WERI-Rb-1 (cell line): ENCODE measurements around the gene IMMP2L.
"Not testable (repeated sequence)": the region's sequence is repeated elsewhere in the genome, so short reads cannot be mapped to it uniquely, and the experiment has no call there.

Source experiments
- DNase-seq: peaks from one replicate; pipeline ENCODE4 v3.0.0-alpha.2; 2020
- H3K27ac ChIP-seq: fragments of 250-450 bp; sonication (Bioruptor Pico); 2 replicates; pipeline ENCODE4 v1.5.1; 2020; ENCODE audit warnings: mild to moderate bottlenecking, moderate library complexity
- H3K27me3 ChIP-seq: fragments of 250-450 bp; sonication (Bioruptor Pico); 2 replicates; pipeline ENCODE4 v1.5.1; 2021; ENCODE audit warnings: mild to moderate bottlenecking, low read depth, moderate library complexity; ENCODE audit not compliant: insufficient read depth, severe bottlenecking
- H3K36me3 ChIP-seq: fragments of 250-450 bp; sonication (Bioruptor Pico); 2 replicates; pipeline ENCODE4 v1.5.1; 2020; ENCODE audit warnings: mild to moderate bottlenecking, moderate library complexity
- H3K4me3 ChIP-seq: 2 replicates; pipeline ENCODE4 v1.5.1; 2011; ENCODE audit warnings: low read depth, mild to moderate bottlenecking, control low read depth, low read length
- H3K9me3 ChIP-seq: fragments of 250-450 bp; sonication (Bioruptor Pico); 2 replicates; pipeline ENCODE4 v1.5.1; 2021; ENCODE audit warnings: mild to moderate bottlenecking, moderate library complexity; ENCODE audit not compliant: severe bottlenecking
- CTCF ChIP-seq: IDR thresholded peaks from 2 replicates; pipeline ENCODE4 v1.5.1; 2011; ENCODE audit warnings: low read depth, mild to moderate bottlenecking, control low read depth, inconsistent platforms, low read length

The IMMP2L gene

DNA sequence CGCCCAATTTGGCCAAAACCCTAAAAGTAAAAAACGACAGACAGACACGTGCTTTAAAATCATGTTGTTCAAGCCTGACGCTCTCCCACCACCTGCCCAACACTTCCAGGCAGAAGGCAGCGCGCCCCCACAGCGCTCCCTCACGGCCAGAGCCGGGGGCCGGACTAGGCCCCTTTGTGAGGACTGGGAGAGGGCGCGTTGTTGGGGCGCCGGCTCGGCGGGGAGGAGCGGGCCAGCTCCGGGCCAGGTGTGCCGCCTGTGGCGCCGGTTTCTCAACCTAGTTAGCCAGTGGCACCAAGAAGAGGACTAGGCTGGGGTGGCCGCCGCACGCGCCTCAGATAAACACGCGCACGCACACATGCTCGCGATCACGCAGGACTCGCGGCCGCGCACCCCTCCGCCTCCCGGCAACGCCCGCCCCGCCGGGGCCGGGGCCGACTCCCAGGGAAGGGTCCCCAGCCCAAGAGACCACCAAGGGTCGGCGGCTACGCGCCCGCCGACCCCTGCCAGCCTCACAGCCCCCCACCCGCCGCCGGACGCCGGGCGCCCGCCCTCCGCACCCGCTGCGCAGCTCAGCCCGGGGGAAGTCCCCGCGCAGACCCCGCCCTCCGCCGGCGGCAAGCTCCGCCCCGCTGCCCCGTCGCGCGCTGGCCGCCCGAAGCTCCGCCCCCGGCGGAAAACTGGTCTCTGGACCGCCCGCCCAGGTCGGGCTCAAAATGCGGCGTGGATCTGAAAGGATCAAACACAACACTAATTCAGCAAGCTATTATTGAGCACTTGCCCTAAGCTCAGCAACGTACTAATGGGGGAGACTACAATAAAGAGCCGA lies at the start of gene IMMP2L:
TSS of gene IMMP2L (minus strand) at position 589 of the 829 bp plus-strand sequence.
- Histone ChIP-seq H3K36me3 (peaks cover 5% of the 10 kb centered on the region; the same call in 1 of the 2 replicates), H3K4me3 (peak within 1 kb of the TSS; percentile 68), H3K27ac (peak within 1 kb of the TSS; percentile 94), H3K27me3 (no peaks in the 10 kb centered on the region), H3K9me3 (no peaks in the 10 kb centered on the region)
- DNase-seq = peak; percentile 89
- peak; percentile 52 for TF ChIP-seq CTCF

DNA sequence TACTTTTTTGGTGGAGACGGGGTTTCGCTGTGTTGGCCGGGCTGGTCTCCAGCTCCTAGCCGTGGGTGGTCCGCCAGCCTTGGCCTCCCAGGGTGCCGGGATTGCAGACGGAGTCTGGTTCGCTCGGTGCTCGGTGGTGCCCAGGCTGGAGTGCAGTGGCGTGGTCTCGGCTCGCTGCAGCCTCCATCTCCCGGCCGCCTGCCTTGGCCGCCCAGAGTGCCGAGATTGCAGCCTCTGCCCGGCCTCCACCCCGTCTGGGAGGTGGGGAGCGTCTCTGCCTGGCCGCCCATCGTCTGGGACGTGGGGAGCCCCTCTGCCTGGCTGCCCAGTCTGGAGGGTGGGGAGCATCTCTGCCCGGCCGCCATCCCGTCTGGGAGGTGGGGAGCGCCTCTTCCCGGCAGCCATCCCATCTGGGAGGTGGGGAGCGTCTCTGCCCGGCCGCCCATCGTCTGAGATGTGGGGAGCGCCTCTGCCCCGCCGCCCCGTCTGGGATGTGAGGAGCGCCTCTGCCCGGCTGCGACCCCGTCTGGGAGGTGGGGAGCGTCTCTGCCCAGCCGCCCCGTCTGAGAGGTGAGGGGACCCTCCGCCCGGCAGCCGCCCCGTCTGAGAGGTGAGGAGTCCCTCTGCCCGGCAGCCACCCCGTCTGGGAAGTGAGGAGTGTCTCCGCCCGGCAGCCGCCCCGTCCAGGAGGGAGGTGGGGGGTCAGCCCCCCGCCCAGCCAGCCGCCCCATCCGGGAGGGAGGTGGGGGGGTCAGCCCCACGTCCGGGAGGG lies 47.4 kb upstream of the IMMP2L start:
- not testable (repeated sequence) for H3K9me3 ChIP-seq, H3K27me3 ChIP-seq, H3K27ac ChIP-seq, H3K4me3 ChIP-seq, DNase-seq, H3K36me3 ChIP-seq

DNA sequence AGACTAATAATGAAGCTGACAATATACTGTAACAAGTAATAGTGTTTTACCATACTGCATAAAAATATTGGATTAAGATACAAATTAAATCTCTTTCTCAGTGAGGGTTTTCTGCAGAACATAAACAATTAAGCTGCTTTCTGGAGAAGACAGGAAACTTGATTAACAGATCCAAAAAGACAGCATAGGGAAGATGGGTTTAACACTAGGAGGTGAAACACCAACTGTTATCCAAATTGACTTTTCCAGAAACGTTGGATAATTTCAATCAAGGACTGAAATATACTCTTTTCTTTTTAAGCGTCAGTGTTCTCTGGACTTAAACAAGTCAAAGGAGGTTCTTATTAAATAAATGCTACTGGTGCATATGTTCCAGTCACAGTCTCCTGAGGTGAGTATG lies 45.3 kb upstream of the IMMP2L start:
- no peak for DNase-seq
- TF ChIP-seq CTCF = no peak
- H3K36me3 ChIP-seq = no peaks in the 10 kb centered on the region
- no peaks in the 10 kb centered on the region for H3K27me3 ChIP-seq
- no peak overlapping the region for H3K4me3 ChIP-seq
- H3K9me3 ChIP-seq = no peaks in the 10 kb centered on the region
- H3K27ac ChIP-seq = no peak overlapping the region

DNA sequence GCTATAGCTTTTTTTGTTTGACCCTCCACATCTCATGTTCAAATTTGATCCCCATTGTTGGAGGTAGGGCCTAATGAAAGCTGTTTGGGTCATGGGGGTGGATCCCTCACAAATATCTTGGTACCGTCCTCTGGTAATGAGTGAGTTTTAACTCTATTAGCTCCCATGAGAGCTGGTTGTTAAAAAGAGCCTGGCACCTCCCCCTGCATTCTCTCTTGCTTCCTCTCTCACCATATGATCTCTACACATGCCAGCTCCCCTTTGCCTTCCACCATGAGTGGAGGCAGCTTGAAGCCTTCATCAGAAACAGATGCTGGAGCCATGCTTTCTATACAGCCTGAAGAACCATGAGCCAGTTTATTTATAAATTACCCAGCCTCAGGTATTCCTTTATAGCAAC lies 43.0 kb upstream of the IMMP2L start:
- Histone ChIP-seq H3K9me3 (no peaks in the 10 kb centered on the region), H3K27me3 (no peaks in the 10 kb centered on the region), H3K36me3 (no peaks in the 10 kb centered on the region), H3K4me3 (no peak overlapping the region), H3K27ac (no peak overlapping the region)
- TF ChIP-seq CTCF = no peak
- no peak for DNase-seq

DNA sequence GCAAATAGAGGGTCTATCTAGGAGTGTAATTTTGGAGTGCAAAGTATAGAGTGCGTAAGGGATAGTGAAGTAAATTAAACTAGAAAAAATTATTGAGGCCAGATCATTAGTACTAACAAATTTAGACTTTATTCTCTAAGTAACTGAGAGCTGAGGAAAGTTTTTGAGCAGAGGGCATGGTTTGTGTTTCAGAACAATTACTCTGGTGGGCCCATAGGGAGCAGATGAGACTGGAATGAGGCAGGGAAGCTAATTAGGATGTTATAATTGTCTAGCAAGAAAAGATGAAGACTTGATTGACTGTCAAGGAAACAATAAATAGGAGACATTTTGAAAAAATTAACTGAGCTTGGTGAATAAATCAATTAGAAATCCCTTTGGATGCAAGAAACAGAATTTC lies 37.8 kb upstream of the IMMP2L start:
- TF ChIP-seq CTCF = no peak
- Histone ChIP-seq H3K27me3 (no peaks in the 10 kb centered on the region), H3K4me3 (no peak overlapping the region), H3K27ac (no peak overlapping the region), H3K9me3 (no peaks in the 10 kb centered on the region), H3K36me3 (no peaks in the 10 kb centered on the region)
- DNase-seq = no peak

DNA sequence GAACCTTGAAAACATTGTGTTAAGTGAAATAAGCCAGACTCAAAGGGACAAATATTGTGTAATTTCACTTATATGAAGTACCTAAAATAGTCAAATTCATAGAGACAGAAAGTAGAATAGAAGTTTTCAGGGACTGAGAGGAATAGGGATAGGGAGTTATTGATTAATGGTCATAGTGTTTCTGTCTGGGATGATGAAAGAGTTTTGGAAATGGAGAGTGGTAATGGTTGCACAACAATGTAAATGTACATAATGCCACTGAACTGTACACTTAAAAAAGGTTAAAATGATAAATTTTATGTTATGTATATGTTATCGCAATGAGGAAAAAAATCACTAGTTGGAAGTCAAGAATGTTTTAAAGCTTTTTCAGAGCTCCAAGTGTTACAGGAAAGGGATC lies 33.5 kb upstream of the IMMP2L start:
- no peak for DNase-seq
- Histone ChIP-seq H3K9me3 (no peaks in the 10 kb centered on the region), H3K36me3 (no peaks in the 10 kb centered on the region), H3K4me3 (no peak overlapping the region), H3K27ac (no peak overlapping the region), H3K27me3 (no peaks in the 10 kb centered on the region)
- TF ChIP-seq CTCF = no peak
